Fibroblast of the aortic adventitia (primary cell): Measurements from ENCODE around the gene ZNF627. TPM values are rescaled to one million over a fixed set of nuclear protein-coding genes. Genes with fewer than 3 reads are reported as not detected.

Experiments used
- DNase-seq: peaks from one replicate; pipeline ENCODE4 v3.0.0-alpha.2; 2010; ENCODE audit warnings: low read depth
- H3K4me3 ChIP-seq: 2 replicates; pipeline ENCODE4 v1.5.1; 2011; ENCODE audit warnings: low read depth, mild to moderate bottlenecking, control low read depth, low read length, moderate library complexity
- CTCF ChIP-seq: IDR thresholded peaks from 2 replicates; pipeline ENCODE4 v1.5.1; 2011; ENCODE audit warnings: mild to moderate bottlenecking, low read length, control low read depth, inconsistent platforms; ENCODE audit not compliant: insufficient read depth
- total RNA-seq: library from RNA; depleted of rRNA; stranded (reverse); fragments of >200 nt; gene quantifications from 2 replicates; pipeline ENCODE4 v1.2.3, GENCODE V29; 2012; ENCODE audit warnings: low replicate concordance

The ZNF627 gene
- total RNA-seq, 1 donor, result 11.7 TPM

GRCh38 chr19:11663181-11663591, 65.9 kb downstream of the ZNF627 start:
- no peak for TF ChIP-seq CTCF
- no peak for DNase-seq
- no peak overlapping the region for H3K4me3 ChIP-seq

Other genes with a start within 250 kb of the ZNF627 start
- 9.4 and 14.3 TPM in 2 replicates for gene PLPPR2, start 242.1 kb upstream of the ZNF627 start, total RNA-seq
- 0.41 and 0.45 TPM in 2 replicates for gene SWSAP1, start 222.8 kb upstream of the ZNF627 start, total RNA-seq
- 8.3 and 11.4 TPM in 2 replicates for gene EPOR, start 213.2 kb upstream of the ZNF627 start, total RNA-seq
- 0.41 and 2.3 TPM in 2 replicates for gene RGL3, start 178.2 kb upstream of the ZNF627 start, total RNA-seq
- 0.08 and 0.45 TPM in 2 replicates for gene ODAD3, start 162.4 kb upstream of the ZNF627 start, total RNA-seq
- 113 and 115 TPM in 2 replicates for gene PRKCSH, start 161.8 kb upstream of the ZNF627 start, total RNA-seq
- 0.45 TPM in 1 of 2 replicates, not detected in the other for gene ELAVL3, start 116.4 kb upstream of the ZNF627 start, total RNA-seq
- gene ZNF653, start 91.6 kb upstream of the ZNF627 start, total RNA-seq, result 3.2 and 5.9 TPM in 2 replicates
- 26.3 and 35.5 TPM in 2 replicates for gene ECSIT, start 68.3 kb upstream of the ZNF627 start, total RNA-seq
- 2.2 and 4.2 TPM in 2 replicates for gene CNN1, start 58.6 kb upstream of the ZNF627 start, total RNA-seq
- 17.9 and 33.5 TPM in 2 replicates for gene ELOF1, start 38.3 kb upstream of the ZNF627 start, total RNA-seq
- gene ACP5, start 19.8 kb upstream of the ZNF627 start, total RNA-seq, result 0.09 and 1.4 TPM in 2 replicates
- 2.6 and 4.1 TPM in 2 replicates for gene ZNF823, start 141.5 kb downstream of the ZNF627 start, total RNA-seq
- gene ZNF441, start 169.5 kb downstream of the ZNF627 start, total RNA-seq, result 7.3 and 10.9 TPM in 2 replicates
- gene ZNF491, start 201.0 kb downstream of the ZNF627 start, total RNA-seq, result 0.99 and 2.9 TPM in 2 replicates
- 6.6 and 12.7 TPM in 2 replicates for gene ZNF440, start 216.8 kb downstream of the ZNF627 start, total RNA-seq